ENCODE data around the gene LIX1. TPM values are rescaled to one million over a fixed set of nuclear protein-coding genes. Genes with fewer than 3 reads are reported as not detected.

LIX1 gene
- total and polyA plus RNA-seq, 2 of the 13 experiments (the other 11 are each of a cell fraction or from before 2014, with no cell fraction given) = not detected

DNA sequence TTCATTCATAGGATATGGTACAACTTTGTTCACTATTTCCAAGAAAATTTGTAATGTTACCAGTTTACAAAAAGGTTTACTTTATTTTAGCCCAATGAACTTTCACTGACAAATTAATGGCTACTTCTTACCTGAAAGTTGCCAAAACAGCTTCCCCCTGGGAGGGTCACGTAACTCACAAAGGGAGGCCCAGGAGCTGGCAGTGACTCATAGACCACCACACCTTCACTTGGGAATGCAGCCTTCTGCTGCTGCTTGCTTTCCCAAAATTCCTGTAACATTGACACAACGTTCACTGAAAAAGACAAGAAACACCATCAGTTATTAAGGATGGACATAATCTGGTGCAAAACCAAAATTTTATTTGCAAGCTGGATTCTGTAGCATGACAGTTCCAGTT, 18.1 kb downstream of the LIX1 start:
- 42% methylated on average over 2 of the region's 2 CpGs for WGBS (ENCODE audit: low lambda C conversion rate)
- in situ Hi-C loops (cut with HindIII; ENCODE audit: extremely low pct_ligation_motif_present, low pct_unique_long_range_greater_than_20kb) (no loop called here), intact Hi-C loops (cut with micrococcal nuclease; ENCODE audit: unreplicated experiment) (no loop called here)
- no TSS peak for BruUV-seq (replicated peaks)
- ChIA-PET POLR2A (no interaction called here), CTCF (ENCODE audit: low intra/inter-chr PET ratio, low total read pairs) (no interaction called here)
- H3K4me3 ChIP-seq (replicated peaks in 1 of 3; ENCODE audit: insufficient read depth in 1 of 3, low read depth in 2 of 3, low read length in 3 of 3) = no peak overlapping the region
- FAIRE-seq (no peak), DNase-seq (ENCODE audit: low spot score) (no peak), ATAC-seq (no peak)
- no peak overlapping the region for H3K27ac ChIP-seq (ENCODE audit: extremely low read length, insufficient read depth, low read length)
- H3K79me2 ChIP-seq (ENCODE audit: insufficient read depth, low read length) = no peaks in the 10 kb centered on the region
- no peaks in the 10 kb centered on the region for H3K9me3 ChIP-seq (ENCODE audit: low read length)
- H3K27me3 ChIP-seq (ENCODE audit: control insufficient read depth in 1 of 2, insufficient read depth in 2 of 2, low read length in 2 of 2) = no peaks in the 10 kb centered on the region; a peak in 1 of 5 replicates
- no peaks in the 10 kb centered on the region for H3K4me1 ChIP-seq (ENCODE audit: insufficient read depth, low read length)
- no peaks in the 10 kb centered on the region for H4K20me1 ChIP-seq (ENCODE audit: insufficient read depth, low read length)
- no peaks in the 10 kb centered on the region for H3K36me3 ChIP-seq (replicated peaks in 1 of 2; ENCODE audit: control insufficient read depth in 1 of 2, insufficient read depth in 2 of 2, low read length in 2 of 2)
- no peak overlapping the region for H2AFZ ChIP-seq (ENCODE audit: low read length)
- H3K4me2 ChIP-seq (ENCODE audit: low read depth, low read length) = no peak overlapping the region
- TF ChIP-seq FOSL2 (CRISPR knock-in tag; IDR thresholded peaks at IDR 0.05) (no peak), MIXL1 (CRISPR knock-in tag; IDR thresholded peaks at IDR 0.05) (no peak), ZNF605 (CRISPR knock-in tag; IDR thresholded peaks at IDR 0.05) (no peak), DPF2 (CRISPR knock-in tag; IDR thresholded peaks at IDR 0.05; ENCODE audit: borderline replicate concordance, low read depth) (no peak), NONO (IDR thresholded peaks at IDR 0.05) (no peak), NONO (CRISPR knock-in tag; conservative IDR thresholded peaks at IDR 0.05) (no peak)
- TF ChIP-seq, protein P1, sequence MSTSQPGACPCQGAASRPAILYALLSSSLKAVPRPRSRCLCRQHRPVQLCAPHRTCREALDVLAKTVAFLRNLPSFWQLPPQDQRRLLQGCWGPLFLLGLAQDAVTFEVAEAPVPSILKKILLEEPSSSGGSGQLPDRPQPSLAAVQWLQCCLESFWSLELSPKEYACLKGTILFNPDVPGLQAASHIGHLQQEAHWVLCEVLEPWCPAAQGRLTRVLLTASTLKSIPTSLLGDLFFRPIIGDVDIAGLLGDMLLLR (CRISPR knock-in tag; IDR thresholded peaks at IDR 0.05) = no peak
- TF ChIP-seq, protein P2, sequence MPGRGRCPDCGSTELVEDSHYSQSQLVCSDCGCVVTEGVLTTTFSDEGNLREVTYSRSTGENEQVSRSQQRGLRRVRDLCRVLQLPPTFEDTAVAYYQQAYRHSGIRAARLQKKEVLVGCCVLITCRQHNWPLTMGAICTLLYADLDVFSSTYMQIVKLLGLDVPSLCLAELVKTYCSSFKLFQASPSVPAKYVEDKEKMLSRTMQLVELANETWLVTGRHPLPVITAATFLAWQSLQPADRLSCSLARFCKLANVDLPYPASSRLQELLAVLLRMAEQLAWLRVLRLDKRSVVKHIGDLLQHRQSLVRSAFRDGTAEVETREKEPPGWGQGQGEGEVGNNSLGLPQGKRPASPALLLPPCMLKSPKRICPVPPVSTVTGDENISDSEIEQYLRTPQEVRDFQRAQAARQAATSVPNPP (CRISPR knock-in tag; IDR thresholded peaks at IDR 0.05) = no peak
- no peak overlapping the region for H3K9ac ChIP-seq (ENCODE audit: insufficient read depth, low read depth, low read length)

DNA sequence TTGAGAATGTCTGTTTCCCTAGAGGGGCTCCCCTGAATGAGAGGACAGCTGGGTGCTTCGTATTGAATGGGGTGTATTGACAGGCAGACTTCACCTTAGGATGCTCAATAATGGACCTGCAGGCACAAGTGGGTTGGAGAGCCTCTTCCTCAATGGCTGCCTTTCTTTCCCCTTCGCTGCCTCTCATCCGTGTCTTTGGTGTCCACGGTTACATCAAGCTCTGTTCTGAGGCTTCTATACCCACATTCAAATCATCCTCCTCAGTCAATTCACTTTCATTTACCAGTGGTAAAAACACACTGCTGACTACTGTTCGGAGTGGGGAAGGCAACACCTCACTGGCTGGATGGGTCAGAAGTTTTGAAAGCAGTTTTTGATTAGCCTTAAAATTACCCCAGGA, 20.6 kb downstream of the LIX1 start:
- no peaks in the 10 kb centered on the region; a peak in 2 of 5 replicates for H3K27me3 ChIP-seq (ENCODE audit: control insufficient read depth in 1 of 2, insufficient read depth in 2 of 2, low read length in 2 of 2)
- H3K4me2 ChIP-seq (ENCODE audit: low read depth, low read length) = no peak overlapping the region
- H3K36me3 ChIP-seq (replicated peaks in 1 of 2; ENCODE audit: control insufficient read depth in 1 of 2, insufficient read depth in 2 of 2, low read length in 2 of 2) = no peaks in the 10 kb centered on the region
- H2AFZ ChIP-seq (ENCODE audit: low read length) = no peak overlapping the region
- H3K9me3 ChIP-seq (ENCODE audit: low read length) = no peaks in the 10 kb centered on the region
- H3K79me2 ChIP-seq (ENCODE audit: insufficient read depth, low read length) = no peaks in the 10 kb centered on the region
- ChIA-PET POLR2A (no interaction called here), CTCF (ENCODE audit: low intra/inter-chr PET ratio, low total read pairs) (no interaction called here)
- no peak for FAIRE-seq
- 35% methylated on average over 5 of the region's 5 CpGs for WGBS (ENCODE audit: low lambda C conversion rate)
- no peak overlapping the region for H3K27ac ChIP-seq (ENCODE audit: extremely low read length, insufficient read depth, low read length)
- in situ Hi-C loops (cut with HindIII; ENCODE audit: extremely low pct_ligation_motif_present, low pct_unique_long_range_greater_than_20kb) (no loop called here), intact Hi-C loops (cut with micrococcal nuclease; ENCODE audit: unreplicated experiment) (no loop called here)
- H3K4me1 ChIP-seq (ENCODE audit: insufficient read depth, low read length) = no peaks in the 10 kb centered on the region
- no peak overlapping the region for H3K9ac ChIP-seq (ENCODE audit: insufficient read depth, low read depth, low read length)
- no peak for ATAC-seq
- H4K20me1 ChIP-seq (ENCODE audit: insufficient read depth, low read length) = no peaks in the 10 kb centered on the region
- no peak for TF ChIP-seq RBM22 (optimal IDR thresholded peaks at IDR 0.05; ENCODE audit: low read length)
- TF ChIP-seq TP53 (CRISPR knock-in tag; conservative IDR thresholded peaks at IDR 0.05) = no peak
- TF ChIP-seq, protein P3, sequence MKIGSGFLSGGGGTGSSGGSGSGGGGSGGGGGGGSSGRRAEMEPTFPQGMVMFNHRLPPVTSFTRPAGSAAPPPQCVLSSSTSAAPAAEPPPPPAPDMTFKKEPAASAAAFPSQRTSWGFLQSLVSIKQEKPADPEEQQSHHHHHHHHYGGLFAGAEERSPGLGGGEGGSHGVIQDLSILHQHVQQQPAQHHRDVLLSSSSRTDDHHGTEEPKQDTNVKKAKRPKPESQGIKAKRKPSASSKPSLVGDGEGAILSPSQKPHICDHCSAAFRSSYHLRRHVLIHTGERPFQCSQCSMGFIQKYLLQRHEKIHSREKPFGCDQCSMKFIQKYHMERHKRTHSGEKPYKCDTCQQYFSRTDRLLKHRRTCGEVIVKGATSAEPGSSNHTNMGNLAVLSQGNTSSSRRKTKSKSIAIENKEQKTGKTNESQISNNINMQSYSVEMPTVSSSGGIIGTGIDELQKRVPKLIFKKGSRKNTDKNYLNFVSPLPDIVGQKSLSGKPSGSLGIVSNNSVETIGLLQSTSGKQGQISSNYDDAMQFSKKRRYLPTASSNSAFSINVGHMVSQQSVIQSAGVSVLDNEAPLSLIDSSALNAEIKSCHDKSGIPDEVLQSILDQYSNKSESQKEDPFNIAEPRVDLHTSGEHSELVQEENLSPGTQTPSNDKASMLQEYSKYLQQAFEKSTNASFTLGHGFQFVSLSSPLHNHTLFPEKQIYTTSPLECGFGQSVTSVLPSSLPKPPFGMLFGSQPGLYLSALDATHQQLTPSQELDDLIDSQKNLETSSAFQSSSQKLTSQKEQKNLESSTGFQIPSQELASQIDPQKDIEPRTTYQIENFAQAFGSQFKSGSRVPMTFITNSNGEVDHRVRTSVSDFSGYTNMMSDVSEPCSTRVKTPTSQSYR (CRISPR knock-in tag; IDR thresholded peaks at IDR 0.05; ENCODE audit: borderline replicate concordance) = no peak
- no peak for TF ChIP-seq ELF3 (CRISPR knock-in tag; IDR thresholded peaks at IDR 0.05)
- TF ChIP-seq ZNF30 (CRISPR knock-in tag; IDR thresholded peaks at IDR 0.05) = no peak
- no peak for TF ChIP-seq WIZ (CRISPR knock-in tag; IDR thresholded peaks at IDR 0.05)
- no peak for TF ChIP-seq SMAD1 (CRISPR knock-in tag; IDR thresholded peaks at IDR 0.05; ENCODE audit: borderline replicate concordance, low read depth)
- TF ChIP-seq ZNF775 (CRISPR knock-in tag; IDR thresholded peaks at IDR 0.05; ENCODE audit: borderline replicate concordance) = no peak
- no peak overlapping the region for H3K4me3 ChIP-seq (replicated peaks in 1 of 3; ENCODE audit: insufficient read depth in 1 of 3, low read depth in 2 of 3, low read length in 3 of 3)
- no peak for DNase-seq (ENCODE audit: low spot score)
- BruUV-seq (replicated peaks) = no TSS peak
